Omental fat pad (tissue), 4 donors: ENCODE measurements around the gene TTC39A. TPM values are rescaled to one million over a fixed set of nuclear protein-coding genes. Genes with fewer than 3 reads are reported as not detected.

ENCODE experiments used
- ATAC-seq: fragments of 150-250 bp; one replicate; pipeline ENCODE4 v1.9.1; 2016; ENCODE audit warnings: mild to moderate bottlenecking, moderate library complexity; ENCODE audit not compliant: low FRiP score
- DNase-seq: peaks from one replicate; pipeline ENCODE4 v3.0.0-alpha.2; 2019; ENCODE audit warnings: low spot score
- total RNA-seq, 4 donors: library from RNA; depleted of rRNA; stranded (reverse); fragments of >200 nt; gene quantifications; one replicate each; pipeline ENCODE4 v1.1.0, GENCODE V29; 2016
- TF ChIP-seq, protein P1 (sequence below), 3 donors: fragments of 450-650 bp; IDR thresholded peaks; one replicate each; pipeline ENCODE4 v1.5.1; 2016 to 2017; ENCODE audit warnings: antibody characterized with exemption in 3 of 3, mild to moderate bottlenecking in 3 of 3, moderate library complexity in 2 of 3

Gene TTC39A
- total RNA-seq, 4 donors from 2014 or later, result 0.56 to 2.4 (median 1.7) TPM

DNA sequence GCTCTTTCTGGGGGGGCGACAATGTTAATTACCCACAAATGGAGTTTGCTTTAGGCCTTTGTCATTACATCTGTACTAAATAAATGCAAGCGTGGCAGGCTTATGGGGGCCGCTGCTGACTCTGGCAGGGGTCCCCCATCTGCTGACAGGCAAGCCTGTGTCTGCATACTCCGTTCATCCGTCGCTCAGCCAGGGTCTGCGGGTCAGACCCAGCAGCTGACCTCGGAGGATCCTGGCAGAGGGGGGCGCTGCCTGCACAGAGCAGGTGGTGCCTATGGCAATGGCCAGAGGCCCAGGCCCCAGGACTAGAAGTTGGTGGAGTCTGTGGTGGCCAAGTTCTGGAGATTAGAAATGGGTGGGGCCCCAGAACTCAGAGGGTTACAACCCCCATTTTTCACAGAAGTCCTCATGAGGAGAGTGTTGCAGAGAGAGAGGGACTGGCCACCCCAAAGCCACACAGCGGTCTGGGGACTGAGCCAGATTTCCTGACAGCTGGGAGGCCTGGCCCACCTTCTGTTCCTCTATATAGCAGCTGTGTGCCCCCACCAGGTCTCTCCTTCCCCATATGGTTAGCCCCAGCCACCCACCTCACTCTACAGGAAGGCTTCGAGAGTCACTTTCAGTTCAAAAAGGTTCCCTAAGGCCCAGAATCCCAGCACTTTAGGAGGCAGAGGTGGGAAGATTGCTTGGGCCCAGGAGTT is 31.0 kb downstream of the TTC39A start:
- no peak for DNase-seq
- TF ChIP-seq, protein P1, sequence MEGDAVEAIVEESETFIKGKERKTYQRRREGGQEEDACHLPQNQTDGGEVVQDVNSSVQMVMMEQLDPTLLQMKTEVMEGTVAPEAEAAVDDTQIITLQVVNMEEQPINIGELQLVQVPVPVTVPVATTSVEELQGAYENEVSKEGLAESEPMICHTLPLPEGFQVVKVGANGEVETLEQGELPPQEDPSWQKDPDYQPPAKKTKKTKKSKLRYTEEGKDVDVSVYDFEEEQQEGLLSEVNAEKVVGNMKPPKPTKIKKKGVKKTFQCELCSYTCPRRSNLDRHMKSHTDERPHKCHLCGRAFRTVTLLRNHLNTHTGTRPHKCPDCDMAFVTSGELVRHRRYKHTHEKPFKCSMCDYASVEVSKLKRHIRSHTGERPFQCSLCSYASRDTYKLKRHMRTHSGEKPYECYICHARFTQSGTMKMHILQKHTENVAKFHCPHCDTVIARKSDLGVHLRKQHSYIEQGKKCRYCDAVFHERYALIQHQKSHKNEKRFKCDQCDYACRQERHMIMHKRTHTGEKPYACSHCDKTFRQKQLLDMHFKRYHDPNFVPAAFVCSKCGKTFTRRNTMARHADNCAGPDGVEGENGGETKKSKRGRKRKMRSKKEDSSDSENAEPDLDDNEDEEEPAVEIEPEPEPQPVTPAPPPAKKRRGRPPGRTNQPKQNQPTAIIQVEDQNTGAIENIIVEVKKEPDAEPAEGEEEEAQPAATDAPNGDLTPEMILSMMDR (IDR thresholded peaks at IDR 0.05), result no peak
- ATAC-seq, result no peak

DNA sequence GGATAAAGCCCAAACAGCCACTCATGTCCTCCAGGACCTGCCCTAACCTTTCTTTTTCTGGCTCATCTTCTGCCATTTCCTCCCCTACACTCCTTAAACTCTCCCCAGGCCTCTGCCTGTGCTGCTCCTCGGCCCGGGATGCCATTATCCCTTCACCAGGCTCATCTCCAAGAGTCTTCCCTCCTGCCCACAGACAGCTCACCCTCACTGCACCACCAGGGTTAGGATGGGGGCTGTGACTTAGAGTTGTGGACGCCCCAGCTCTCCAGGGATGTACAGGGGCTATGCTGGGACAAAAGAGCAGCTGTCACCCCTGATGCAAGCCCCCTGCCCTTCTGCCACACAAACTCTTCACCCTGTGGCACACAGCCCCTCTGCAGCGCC is 32.0 kb downstream of the TTC39A start:
- ATAC-seq (no peak), DNase-seq (no peak)

DNA sequence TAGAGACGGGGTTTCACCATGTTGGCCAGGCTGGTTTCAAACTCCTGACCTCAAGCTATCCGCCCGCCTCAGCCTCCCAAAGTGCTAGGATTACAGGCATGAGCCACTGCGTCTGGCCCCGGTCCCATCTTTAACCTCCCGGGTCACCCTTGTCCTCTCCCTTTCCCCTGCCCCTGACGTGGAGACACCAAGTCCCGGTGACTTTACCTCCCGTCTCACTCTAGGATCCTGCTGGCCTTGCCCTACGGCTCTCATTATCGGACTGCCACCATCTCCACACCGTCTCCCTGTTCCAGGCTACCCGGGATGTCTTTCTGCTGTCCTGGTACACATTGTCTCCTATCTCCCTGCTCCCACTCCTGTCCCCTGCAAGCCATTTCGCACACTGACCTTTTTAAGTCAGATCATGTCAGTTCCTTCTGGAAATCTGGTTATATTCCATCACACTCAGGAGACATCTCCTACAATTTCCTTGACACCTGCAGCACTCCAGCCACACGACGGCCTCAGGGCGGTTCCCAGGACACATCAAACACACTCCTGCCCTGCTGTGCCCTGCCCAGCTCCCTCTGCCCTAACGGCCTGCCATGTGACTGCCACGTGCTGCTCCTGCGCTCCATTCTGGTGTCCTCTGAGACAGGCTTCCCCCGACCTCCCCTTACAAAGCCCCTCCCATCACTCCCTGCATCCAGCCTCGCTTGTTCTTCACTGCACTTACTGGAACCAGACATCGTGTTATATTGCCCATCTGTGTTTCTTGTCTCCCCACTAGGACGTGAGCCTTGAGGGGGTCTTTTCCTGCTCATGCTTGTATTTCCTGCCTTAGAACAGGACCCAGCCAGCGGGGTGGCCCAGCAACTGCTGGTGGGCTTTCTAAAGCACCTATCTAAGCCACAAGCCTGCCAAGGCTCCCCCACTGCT is 32.7 kb downstream of the TTC39A start:
- ATAC-seq, result no peak
- TF ChIP-seq, protein P1 (IDR thresholded peaks at IDR 0.05), result no peak
- no peak for DNase-seq

More for the DNA sequence above, 32.0 kb downstream of the TTC39A start:
- TF ChIP-seq, protein P1 (IDR thresholded peaks at IDR 0.05), result no peak

DNA sequence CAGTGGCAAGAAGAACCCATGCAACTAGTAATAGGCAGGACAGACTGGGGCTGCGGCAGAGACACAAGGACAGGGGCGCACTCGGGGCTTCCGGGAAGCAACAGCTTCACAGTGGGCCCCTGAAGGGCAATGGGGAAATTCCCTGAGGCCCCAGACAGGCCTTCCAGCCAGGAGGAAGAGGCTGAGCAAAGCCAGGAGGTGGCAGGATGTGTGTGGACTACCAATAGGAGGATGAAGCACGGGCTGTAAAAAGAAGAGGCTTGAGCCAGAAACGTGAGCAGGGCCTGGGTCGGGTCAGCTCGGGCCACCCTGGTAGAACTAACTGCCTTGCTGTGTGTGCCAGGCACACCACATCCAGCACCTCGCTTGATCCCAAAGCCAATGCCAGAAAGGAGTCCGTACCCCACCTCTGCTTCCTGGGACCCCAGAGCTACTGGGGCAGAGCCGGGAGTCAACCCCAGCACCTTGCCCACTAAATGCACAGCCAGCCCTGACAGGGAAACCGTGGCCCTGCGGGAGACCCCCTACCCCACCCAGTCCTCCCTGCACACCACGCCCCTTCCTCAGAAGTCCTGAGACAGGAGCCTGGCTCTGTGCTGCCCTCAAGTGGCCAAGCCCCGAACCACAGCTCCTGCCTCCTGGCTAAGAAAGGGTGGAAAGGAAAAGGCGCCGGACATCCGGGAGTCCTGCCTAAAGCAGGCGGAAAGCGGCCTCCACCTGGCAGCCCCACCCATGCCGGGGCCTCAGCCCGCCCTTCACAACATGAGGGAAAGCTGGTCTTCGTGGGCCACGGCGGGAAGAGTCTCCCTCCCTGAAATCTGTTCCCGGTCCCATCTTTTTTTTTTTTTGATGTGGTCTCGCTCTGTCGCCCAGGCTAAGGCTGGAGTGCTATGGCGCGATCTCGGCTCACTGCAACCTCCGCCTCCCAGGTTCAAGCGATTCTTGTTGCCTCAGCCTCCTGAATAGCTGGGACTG is 33.7 kb downstream of the TTC39A start:
- ATAC-seq, result peak; percentile 68
- peak; percentile 64 for DNase-seq
- TF ChIP-seq, protein P1 (IDR thresholded peaks at IDR 0.05), result peak in 1 of 3 donors; percentile 64

DNA sequence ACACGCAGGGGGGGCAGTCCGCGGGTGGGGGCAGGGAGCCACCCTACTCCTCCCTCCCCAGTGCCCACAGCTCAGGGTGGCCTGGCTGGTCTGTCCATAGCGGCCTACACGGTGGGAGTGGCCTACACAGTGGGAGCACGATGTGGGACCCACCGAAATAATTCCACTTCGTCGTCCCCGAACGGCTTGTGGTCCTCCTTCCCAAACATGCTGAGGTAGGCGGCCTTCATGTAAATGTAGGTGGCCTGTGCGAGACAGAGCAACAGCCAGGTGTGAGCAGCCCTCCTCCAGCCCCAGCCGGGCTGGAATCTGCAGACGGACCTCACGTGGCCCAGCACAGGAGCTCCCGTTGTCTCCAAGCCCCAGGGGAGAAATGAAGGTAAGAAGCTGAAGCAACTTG is 34.4 kb downstream of the TTC39A start:
- ATAC-seq, result no peak
- TF ChIP-seq, protein P1 (IDR thresholded peaks at IDR 0.05), result no peak
- DNase-seq, result no peak

DNA sequence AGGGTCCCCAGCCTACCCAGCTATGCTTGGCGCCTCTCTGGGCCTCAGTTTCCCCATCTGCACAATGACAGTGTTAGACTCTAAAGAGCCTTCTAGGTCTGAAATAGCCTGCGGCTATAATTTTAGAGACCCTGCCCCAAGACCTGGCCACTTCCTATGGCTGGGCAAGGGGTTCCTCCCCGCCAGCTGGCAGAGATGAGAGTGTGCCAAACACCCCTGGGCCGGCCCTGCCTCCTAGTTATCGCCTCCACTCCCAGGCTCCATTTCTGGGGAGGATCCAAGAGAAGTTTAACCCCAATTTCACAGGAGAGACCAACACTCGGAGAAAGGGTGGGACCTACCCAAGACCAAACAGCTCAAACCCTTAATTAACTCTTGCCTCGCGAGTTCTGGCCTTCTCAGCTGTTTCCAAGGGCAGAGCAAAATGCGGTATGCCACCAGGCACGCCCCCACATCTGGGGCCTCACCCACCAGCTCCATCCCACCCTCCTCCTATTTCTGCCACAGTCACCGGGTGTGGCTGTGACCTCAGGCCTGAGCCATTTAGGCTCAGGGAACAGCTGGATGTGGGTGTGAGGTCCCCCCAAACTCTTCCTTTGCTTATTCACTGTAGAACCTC is 35.7 kb downstream of the TTC39A start:
- DNase-seq (no peak), ATAC-seq (no peak)

More for the DNA sequence above, 35.7 kb downstream of the TTC39A start:
- TF ChIP-seq, protein P1 (IDR thresholded peaks at IDR 0.05), result no peak
